ENCODE data around the gene RSRC1. TPM values are rescaled to one million over a fixed set of nuclear protein-coding genes. Genes with fewer than 3 reads are reported as not detected.

RSRC1 gene
- total RNA-seq, 1 experiment from 2014 or later = 37.9 TPM

- Histone ChIP-seq H2BK120ac (ENCODE audit: low read depth, low read length, poor library complexity, severe bottlenecking) (no peak overlapping the region), H3K9me3 (ENCODE audit: control insufficient read depth, low read depth, low read length) (no peaks in the 10 kb centered on the region), H3K4ac (ENCODE audit: low read depth, low read length) (no peak overlapping the region), H2BK12ac (ENCODE audit: insufficient read length, low read depth, low read length) (no peak overlapping the region), H3K4me2 (ENCODE audit: insufficient read depth, insufficient read length, low read length) (no peak overlapping the region), H2AFZ (ENCODE audit: low read length) (no peak overlapping the region), H3K9ac (ENCODE audit: extremely low read depth, insufficient read length, low read length) (no peak overlapping the region), H3K14ac (ENCODE audit: insufficient read depth, low read length) (no peak overlapping the region), H2BK15ac (ENCODE audit: low read depth, low read length) (no peak overlapping the region), H3K23ac (ENCODE audit: insufficient read length, low read depth, low read length) (no peak overlapping the region), H4K91ac (ENCODE audit: insufficient read length, low read depth, low read length) (no peak overlapping the region), H2BK20ac (ENCODE audit: low read depth, low read length, poor library complexity, severe bottlenecking) (no peak overlapping the region), H3K18ac (ENCODE audit: insufficient read length, low read depth, low read length) (no peak overlapping the region), H3K56ac (ENCODE audit: insufficient read length, low read depth, low read length) (no peak overlapping the region), H4K5ac (ENCODE audit: insufficient read length, low read depth, low read length) (no peak overlapping the region), H2AK5ac (ENCODE audit: insufficient read length, low read length) (no peak overlapping the region), H3K79me1 (ENCODE audit: insufficient read depth, low read depth, low read length, poor library complexity, severe bottlenecking) (no peaks in the 10 kb centered on the region), H3K79me2 (ENCODE audit: insufficient read depth, low read length) (no peaks in the 10 kb centered on the region), H3K23me2 (ENCODE audit: insufficient read length, low read depth, low read length, poor library complexity, severe bottlenecking) (no peaks in the 10 kb centered on the region), H3K27ac (ENCODE audit: insufficient read length, low read depth, low read length) (no peak overlapping the region), H4K20me1 (ENCODE audit: control insufficient read depth, insufficient read depth, insufficient read length) (no peaks in the 10 kb centered on the region), H3T11ph (ENCODE audit: low read length) (no peak overlapping the region), H3K27me3 (ENCODE audit: insufficient read depth, low read length) (no peaks in the 10 kb centered on the region), H3K4me1 (ENCODE audit: insufficient read depth, low read length) (no peaks in the 10 kb centered on the region), H4K8ac (replicated peaks; ENCODE audit: insufficient read length, low read depth, low read length) (no peak overlapping the region), H2BK5ac (ENCODE audit: insufficient read length, low read length) (no peak overlapping the region)
- no peaks in the 10 kb centered on the region for H3K9me3 Mint-ChIP-seq
- WGBS (ENCODE audit: extremely low coverage, insufficient read length, low lambda C conversion rate) = no CpG with 5 or more reads among the region's 3 CpGs
- TF ChIP-seq CTCF (conservative IDR thresholded peaks at IDR 0.05) = no peak
- peaks cover 3 to 4% (median 4%) of the 10 kb centered on the region in 3 experiments; a peak in 6 of 7 replicates for H3K36me3 Mint-ChIP-seq (ENCODE audit: insufficient read depth in 1 of 3, low read depth in 3 of 3)
- DNase-seq = no peak
- no peak overlapping the region for H3K4me3 Mint-ChIP-seq
- no peaks in the 10 kb centered on the region for H3K4me1 Mint-ChIP-seq
- H3K27ac Mint-ChIP-seq = no peak overlapping the region
- H3K27me3 Mint-ChIP-seq (ENCODE audit: low read depth) = no peaks in the 10 kb centered on the region
These were observed 49.8 kb downstream of the RSRC1 start for GRCh38 chr3:158159714-158160113.
